CD4-positive, alpha-beta T cell treated with Interferon alpha-2 for 1 hour (primary cell): ENCODE measurements around the gene MTA1.

ENCODE experiments used
- DNase-seq, 2 donors: peaks; one replicate each; pipeline ENCODE4 v3.0.0-alpha.2; 2020 to 2022

Gene MTA1

DNA sequence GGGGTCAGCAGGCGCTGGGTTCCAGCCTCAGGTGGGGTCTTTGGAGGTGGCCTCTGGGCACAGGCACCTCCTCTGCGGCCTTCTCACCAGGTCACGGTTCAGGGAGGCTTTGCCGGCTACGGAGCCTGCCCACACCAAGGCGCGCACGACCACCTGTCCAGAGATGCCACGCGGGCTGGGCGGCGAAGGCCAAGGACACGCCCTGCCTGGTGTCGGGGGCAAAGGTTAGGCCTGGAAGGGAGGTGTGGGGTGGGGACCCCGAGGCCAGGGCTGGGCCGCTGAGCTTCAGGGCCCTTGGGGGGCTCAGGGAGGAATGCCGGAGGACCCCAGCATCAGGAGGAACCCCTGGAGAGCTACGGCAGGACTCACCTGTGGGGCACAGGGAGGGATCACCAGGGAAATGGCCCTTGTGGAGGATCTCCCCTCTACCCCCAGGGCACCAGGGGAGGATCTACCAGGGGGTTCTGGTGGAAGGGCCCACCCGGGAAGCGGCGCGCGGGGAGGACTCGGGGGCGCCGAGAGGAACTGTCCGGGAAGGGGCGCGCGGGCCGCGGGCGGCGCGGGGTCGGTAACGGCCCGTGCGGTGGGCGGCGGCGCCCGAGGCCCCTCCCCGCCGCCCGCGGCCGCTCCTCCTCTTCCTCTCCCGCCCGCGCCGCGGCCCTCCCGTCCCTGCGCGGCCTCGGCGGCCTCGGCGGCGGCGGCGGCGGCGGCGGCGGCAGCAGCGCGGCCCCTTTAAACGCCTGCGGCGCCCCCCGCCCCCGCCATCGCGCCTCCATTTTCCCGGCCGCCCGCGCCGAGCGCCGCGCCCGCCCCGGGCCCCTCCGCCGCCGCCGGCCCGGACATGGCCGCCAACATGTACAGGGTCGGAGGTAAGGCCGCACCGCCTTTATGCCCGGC, at the start of gene MTA1:
MTA1 (plus strand) TSS at position 633 of the 897 bp plus-strand sequence; CDS start at position 842, 209 bp downstream.
- peak; percentile 26 to 60 for DNase-seq

DNA sequence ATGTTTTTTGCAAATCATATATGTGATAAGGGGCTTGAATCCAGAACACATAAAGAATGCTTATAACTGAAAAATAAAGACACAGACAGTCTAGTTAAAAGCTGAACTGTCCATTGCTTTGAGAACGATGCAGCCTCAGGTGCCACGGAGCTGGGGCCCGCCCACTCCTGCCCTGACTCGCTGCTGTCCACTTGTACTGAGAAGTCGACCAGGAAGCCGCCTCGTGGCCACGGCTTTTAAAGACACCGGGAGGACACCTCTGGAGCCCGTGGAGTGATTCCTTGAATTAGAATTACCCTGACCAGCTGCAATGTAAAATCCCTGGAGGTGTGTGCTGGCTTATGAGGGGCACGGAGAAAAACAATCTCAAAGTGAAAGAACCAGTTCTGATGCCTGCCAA, 45.2 kb upstream of the MTA1 start:
- no peak for DNase-seq

DNA sequence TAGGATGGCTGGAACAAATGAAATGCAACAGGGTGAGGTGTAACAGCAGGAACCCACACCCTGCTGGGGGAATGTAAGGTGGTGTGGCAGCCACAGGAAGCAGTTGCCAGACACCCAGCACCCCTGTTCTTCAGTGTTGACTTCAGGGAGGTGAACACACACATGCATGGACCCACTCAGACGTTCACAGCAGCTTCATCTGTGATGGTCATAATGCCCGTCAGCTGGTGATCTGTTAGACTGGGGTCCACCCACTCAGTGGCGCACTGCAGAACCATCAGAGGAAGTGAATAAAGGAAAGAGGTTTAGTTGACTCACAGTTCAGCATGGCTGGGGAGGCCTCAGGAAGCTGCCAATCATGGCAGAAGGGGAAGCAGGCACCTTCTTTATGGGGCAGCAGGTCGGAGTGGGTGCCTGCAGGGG, 44.0 kb upstream of the MTA1 start:
- peak; percentile 14 to 37 for DNase-seq

DNA sequence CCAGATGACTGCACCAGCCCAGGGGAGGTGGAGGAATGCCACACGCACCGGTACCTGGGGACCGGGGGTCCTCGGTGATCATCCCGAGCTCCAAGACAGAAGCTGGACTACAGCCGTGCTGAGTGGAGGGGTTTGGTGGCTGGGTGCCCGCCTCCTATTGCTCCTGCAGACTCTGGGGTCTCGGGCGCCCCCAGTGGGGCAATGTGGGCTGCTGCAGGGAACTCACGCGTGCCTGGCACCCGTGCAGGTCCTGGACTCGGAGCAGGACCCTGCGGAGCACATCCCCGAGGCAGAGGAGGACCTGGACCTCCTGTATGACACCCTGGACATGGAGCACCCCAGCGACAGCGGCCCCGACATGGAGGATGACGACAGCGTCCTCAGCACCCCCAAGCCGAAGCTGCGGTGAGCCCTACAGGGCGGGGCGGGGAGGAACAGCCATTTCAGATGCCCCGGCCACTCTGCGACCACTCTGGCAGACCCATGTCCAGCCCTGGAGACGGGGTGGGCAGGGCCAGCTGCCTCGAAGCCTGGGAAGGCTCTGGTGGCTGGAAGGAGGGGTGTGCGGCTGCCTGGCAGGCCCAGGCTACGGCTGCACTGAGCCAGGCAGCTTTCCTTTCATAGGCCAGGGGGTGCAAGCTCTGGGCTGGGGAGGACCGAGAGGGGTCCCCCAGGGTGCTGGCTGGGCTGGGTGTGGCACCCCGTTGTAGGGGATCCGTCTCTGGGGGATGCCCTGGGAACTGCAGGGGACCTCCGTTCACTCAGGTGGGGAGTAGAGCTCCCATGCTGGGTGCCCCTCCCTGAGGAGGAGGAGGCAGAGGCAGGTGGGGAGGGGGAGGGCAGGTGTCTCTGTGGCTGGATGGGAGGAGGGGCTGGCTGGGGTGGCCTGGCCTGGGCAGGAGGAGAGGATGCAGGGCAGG, 42.8 kb upstream of the MTA1 start:
- no peak for DNase-seq

DNA sequence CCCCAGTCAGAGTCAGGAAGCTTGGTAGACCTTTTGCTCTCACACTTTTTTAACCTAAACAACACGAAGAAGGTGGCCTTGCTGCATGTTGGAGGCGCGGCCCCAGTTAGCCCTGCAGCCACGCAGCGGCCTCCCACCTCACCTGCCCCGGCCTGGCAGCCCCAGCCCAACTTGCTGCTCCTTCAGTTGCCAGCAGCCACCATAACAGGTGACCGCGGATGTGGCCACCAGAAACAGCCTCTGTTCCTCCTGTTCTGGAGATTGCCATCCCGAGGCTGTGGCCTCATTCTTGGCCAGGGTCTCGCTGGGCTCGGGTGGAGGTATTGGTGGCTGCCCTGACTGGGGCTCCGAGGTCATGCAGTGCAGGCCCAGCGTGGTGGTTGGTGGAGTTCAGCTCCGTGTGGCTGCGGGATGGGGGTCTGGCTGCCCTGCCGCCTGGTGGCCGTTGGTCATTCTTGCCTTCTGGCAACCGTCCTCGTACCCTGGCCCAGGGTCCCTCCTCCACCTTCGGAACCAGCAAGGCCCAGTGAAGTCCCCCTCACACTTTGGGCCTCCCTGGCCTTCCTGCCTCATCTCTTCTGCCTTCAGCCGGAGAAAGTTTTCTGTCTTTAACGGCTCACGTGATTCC, 42.0 kb upstream of the MTA1 start:
- DNase-seq, result no peak

DNA sequence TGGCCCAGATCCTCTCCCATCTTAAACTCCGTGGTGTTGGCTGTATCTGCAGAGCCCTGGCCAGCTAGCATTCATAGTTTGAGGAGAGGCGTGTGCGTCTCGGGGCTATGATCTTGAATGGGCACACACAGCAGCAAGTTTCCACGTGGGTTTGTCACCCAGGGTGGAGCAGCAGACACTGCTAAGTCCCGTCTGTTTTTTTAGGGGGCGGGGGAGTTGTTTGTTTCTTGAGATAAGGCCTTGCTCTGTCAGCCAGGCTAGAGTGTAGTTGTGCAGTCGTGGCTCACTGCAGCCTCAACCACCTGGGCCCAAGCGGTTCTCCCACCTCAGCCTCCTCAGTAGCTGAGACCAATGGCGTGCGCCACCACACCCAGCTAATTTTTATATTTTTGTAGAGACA, 41.4 kb upstream of the MTA1 start:
- no peak for DNase-seq

DNA sequence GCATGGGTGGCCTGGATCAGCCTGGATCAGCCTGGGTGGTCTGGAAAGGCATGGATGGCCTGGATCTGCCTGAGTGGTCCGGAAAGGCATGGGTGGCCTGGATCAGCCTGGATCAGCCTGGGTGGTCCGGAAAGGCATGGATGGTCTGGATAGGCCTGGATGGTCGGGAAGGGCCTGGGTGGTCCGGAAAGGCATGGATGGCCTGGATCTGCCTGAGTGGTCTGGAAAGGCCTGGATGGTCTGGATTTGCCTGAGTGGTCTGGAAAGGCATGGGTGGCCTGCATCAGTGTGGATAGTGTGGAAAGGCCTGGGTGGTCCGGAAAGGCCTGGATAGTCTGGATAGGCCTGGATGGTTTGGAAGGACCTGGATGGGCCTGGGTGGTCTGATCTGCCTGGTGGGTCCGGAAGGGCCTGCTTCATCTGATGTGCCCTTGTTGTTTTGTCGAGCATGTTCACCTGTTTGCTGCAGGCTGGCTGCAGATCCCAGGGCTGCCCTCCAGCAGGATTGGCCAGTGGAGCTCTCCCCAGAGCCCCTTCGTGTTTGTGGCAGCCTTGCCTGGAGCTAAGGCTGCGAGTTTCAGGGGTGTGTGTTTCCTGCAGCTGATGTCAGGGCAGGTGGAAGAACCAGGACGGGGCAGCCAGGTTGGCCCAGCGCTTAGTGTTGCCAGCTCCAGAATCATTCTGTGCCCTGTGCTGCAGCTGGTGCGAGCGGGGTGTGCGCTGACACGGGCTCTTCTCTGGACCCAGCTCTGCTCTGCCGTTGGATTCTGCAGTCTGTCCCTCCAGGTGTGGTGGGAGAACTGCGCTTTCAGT, 40.5 kb upstream of the MTA1 start:
- no peak for DNase-seq

DNA sequence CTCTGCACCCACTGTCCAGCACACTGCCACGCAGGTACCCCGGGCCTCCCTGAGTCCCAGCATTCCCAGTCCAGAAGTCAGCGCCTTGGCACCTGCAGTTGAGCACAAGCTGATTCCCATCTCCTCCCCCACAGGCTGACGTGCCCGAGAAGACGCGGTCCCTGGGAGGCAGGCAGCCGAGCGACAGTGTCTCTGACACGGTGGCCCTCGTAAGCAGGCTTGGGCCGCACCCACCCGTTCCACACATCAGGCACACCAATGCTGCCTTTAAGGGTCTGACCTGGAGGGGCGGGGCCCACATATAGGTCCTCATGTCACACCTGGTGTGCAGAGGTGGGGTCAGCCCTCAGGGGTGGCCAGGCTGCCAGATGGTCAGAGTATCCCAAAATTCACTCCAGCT, 39.7 kb upstream of the MTA1 start:
- no peak for DNase-seq

DNA sequence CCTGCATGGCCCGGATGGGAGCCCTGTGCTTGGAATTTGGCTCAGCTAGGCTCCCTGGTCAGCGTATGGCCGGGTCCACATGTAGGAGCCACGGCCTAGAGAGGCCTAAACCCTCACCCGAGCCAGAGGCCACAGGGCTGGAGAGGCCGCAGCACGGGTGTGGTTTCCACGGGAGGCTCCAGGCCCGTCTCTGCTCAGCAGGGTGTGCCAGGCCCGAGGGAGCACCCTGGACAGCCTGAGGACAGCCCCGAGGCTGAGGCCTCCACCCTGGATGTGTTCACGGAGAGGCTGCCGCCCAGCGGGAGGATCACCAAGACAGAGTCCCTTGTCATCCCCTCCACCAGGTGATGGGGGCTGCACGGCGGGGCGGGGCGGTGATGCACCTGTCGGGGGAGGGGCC, 38.9 kb upstream of the MTA1 start:
- no peak for DNase-seq

DNA sequence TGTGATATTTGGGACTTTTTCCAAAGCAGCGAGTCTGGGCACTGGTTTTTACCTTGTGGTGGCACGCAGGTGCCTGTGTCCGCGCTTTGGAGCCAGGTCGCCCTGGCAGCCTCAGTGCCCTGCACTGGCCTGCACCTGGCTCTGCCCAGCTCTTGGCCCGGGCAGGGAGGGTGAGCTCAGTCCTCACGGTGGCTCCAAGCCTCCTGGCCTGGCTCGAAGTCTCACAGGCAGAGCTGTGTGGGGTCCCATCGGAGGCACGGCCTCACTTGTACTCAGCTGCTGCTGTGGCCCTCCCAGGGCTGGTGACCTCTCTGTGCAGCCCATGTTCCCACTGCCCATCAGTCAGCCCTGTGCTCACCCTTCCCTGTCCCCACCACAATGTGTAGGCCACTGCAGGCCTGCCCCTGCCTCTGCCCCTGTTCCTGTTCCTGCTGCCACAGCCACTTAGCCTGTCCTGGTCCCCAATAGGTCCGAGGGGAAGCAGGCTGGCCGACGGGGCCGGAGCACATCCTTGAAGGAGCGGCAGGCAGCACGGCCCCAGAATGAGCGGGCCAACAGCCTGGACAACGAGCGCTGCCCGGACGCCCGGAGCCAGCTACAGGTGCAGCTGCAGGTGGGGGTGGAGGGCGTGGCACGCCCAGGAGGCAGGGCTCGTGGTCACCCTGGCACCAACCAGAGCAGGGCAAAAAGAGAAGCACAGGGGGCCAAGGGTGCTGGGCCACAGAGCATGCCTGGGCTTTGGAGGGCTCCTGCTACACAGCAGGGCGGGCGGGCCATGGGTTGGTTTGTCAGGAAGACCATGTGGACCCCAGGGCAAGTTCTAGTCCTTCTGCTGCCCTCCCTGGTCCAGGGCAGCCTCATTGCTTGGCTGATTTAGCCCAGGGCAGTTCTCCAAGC, 37.9 kb upstream of the MTA1 start:
- DNase-seq, result no peak

DNA sequence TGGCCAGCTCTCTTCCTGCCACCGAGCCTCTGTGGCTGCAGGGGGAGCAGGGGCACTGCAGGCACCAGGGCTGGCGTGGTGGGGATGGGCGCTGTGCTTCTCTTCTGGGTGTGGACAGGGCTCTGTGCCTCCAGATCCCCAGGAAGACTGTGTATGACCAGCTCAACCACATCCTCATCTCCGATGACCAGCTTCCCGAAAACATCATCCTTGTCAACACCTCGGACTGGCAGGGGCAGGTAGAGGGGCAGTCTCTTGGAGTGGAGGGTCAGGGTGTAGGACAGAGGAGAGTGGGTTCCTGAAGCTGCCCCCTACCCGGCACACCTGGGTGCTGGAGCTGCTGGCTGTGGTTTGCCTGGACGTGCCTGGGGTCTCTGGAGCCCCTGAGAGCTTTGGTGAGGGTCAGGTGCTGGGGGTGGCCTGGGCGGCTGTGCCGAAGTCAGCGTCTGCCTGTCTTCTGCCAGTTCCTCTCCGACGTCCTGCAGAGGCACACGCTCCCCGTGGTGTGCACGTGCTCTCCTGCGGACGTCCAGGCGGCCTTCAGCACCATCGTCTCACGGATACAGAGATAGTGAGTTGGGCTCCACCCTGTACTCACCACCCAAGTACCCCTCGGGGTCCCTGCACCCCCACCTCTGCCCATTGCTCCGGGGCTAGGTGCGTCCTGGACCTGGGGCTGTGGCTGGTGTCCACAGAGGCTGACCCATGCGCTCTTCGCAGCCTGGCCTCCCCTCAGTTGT, 37.1 kb upstream of the MTA1 start:
- no peak for DNase-seq

DNA sequence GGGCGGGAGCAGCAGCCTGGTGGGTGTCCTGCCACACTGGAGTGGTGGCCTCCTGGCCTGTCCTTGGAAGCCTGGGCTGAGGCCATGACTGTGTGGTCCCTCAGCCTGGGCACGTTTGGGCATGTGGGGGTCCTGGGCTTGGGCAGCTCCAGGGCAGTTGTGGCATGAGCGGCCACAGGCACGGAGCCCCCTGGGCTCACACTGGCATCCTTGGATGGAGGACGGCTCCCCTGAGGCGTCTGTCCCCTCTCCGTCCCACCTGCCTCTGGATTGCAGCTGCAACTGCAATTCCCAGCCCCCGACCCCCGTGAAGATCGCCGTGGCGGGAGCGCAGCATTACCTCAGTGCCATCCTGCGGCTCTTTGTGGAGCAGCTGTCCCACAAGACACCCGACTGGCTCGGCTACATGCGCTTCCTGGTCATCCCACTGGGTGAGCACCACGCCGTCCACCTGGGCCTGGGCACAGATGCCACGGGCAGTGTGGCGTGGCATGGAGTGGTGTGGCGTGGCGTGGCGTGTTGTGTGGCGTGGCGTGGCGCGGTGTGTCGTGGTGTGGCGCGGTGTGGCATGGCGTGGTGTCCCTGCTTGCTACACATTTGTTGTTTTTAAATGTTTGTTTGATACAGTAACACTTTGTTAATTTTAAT, 36.4 kb upstream of the MTA1 start:
- DNase-seq, result no peak

DNA sequence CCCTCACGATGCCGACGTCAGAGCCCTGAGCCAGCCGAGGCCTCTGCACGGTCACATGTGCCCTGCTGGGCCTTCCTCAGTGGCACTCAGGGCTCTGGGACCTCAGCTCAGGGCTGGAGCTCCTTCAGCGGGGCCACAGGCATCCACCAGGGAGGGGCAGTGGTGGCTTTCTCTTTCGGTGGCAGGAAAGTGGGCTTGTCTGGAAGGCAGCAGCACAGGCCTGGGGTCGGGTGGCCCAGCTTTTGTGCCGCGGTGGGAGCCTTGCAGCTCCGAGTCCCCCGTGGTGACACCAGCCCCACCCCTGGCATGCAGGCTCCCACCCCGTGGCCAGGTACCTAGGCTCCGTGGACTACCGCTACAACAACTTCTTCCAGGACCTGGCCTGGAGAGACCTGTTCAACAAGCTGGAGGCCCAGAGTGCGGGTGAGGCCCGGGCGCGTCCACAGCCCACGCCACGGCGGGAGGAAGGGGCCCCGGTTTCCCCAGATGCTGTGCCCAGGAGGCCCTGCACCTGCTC, 35.5 kb upstream of the MTA1 start:
- no peak for DNase-seq

DNA sequence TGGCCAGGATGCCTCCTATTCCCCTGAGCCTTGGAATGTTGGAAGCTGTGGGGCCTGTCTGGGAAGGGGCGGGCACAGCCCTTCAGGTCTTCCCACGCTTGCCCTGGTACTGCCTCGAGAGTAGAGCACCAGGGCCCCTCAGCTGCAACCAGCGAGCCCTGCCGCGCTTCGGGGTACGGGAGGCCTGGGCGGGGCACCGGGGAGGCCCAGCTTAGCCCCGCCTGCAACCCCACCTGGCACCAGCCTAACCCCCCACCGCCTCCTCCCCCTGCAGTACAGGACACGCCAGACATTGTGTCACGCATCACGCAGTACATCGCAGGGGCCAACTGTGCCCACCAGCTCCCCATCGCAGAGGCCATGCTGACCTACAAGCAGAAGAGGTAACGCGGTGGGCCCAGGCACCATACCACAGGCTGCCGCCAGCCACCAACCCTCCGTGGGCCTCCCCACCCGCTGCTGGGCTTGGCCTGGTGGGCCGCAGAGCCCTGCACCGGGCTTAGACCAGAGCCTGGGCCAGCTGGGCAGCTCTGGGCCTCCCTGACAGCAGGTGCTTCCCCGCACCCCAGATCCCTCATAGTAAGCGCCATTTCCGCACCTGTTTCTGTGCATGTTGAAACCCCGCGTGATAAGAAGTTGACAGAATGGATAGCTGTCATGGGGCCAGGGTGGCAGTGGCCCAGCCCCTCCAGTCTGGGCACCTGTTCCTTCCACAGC, 34.9 kb upstream of the MTA1 start:
- no peak for DNase-seq

DNA sequence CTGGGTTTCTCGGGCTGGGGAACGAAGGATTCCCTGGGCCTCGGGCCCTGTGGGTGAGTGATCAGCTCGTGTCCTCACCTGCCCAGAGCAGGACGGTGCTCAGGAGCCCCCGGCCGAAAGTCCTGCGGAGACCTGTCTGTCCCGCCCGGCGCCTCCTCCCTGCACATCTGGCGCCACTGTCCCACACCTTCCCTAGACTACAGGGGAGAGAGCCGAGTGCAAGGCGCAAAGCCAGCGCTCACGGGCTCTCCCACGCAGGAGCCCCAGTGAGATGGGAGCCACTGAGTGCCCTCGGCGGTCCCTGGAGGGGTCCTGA, 34.3 kb upstream of the MTA1 start:
- no peak for DNase-seq

DNA sequence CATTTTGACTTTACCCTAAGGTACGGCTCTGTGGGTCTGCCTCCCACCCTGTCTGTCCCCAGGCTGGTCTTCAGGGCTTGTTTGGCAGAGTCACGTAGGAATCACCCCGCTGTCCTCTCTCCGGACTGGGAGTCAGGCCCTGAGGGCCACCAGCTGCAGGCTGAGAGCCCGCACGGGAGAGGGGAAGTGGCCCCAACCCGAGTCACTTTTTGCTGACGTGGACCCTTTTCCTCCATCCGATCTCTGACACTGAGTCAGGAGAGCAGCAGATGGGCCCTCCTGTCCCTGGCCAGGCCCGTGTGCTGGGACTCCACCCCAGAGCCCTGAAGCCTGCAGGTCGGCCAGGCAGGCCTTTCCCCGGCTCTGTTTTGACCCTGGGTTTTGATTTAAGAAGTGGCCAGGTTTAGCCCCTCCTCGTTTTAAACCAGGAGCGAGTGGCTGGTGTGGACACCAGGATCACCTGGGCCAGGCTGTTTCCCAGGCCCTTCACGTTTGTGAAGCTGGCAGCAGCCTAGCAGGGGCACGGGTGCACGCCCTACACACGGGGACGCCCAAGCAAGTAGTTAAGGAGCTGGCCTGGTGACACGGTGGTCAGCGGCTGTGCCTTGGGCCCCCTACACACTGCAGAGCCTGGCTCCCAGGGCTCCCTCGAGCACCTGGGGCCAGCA, 33.8 kb upstream of the MTA1 start:
- DNase-seq, result no peak

DNA sequence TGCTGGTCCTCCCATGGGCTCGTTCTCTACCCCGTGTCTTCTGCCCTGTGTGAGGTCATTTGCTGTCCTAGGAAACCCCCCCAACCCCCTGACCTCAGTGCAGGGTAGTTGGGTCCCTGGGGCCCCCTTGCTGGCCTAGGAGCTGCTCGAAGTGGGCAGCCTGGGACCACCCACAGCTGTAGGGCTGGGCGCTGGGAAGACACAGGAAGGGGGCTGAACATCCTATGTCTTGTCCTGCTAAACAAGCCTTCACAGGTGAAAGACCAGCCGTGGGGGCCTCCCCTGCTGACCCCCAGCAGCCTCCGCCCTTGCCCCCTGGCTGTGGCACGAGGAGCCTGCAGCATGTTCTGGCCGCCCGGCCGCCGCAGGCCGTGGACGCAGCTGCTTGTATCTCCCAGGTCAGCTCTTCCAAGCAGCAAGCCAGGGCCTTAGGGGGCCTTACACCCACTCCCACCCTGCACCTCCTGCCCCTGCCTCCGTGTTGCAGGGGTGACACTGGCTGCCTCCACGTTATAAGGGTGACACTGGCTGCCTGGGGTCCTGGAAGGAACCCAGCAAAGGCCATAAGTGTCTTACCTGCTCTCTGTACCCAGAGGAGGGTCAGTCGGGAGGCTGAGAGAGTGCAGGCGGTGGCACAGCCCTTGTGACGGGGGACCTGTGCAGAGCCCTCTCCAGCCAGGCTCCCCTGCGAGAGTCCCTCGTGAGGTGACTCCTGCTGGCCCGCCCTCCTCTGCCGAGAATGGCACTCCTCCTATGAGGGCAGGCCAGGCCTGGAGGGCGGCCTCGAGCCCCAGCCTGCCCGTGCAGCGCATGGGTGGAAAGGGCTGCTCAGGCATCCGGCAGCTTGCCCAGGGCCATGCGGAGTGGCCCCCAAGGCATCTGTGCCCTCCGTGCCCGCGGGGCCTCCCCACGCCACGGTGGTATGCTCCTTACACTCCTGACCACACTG, 32.8 kb upstream of the MTA1 start:
- DNase-seq, result no peak

DNA sequence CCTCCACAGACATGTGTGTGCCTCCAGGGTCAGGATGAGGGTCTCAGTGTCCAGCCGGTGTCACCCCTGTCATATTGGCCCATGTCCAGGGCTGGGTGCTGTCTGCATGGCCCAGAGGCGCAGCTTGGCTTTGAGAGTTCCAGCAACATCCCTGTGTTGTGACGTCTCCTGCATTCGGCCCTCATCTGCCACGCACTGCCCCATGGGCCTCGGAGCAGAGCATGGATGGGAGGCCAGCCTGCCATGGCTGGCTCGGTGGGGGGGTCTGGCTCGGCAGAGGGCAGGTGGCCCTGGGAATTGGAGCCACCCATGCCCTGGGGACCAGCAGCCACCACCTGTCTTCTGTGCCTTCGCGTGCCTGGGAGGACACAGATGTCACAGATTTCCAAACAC, 32.1 kb upstream of the MTA1 start:
- no peak for DNase-seq
